Regular cardiac myocyte (primary cell): ENCODE data around the gene SNRNP48. TPM values are rescaled to one million over a fixed set of nuclear protein-coding genes. Genes with fewer than 3 reads are reported as not detected.

Source experiments
- total RNA-seq: library from RNA; depleted of rRNA; stranded (reverse); fragments of >200 nt; gene quantifications from 2 replicates; pipeline ENCODE4 v1.2.3, GENCODE V29; 2014

The SNRNP48 gene
- 12.4 and 13.0 TPM in 2 replicates for total RNA-seq

GRCh38 chr6:7589949-7590917 is at the start of gene SNRNP48:
Gene SNRNP48 (plus strand): TSS chr6:7590198. CDS start chr6:7590258, 60 bp downstream.

DNA sequence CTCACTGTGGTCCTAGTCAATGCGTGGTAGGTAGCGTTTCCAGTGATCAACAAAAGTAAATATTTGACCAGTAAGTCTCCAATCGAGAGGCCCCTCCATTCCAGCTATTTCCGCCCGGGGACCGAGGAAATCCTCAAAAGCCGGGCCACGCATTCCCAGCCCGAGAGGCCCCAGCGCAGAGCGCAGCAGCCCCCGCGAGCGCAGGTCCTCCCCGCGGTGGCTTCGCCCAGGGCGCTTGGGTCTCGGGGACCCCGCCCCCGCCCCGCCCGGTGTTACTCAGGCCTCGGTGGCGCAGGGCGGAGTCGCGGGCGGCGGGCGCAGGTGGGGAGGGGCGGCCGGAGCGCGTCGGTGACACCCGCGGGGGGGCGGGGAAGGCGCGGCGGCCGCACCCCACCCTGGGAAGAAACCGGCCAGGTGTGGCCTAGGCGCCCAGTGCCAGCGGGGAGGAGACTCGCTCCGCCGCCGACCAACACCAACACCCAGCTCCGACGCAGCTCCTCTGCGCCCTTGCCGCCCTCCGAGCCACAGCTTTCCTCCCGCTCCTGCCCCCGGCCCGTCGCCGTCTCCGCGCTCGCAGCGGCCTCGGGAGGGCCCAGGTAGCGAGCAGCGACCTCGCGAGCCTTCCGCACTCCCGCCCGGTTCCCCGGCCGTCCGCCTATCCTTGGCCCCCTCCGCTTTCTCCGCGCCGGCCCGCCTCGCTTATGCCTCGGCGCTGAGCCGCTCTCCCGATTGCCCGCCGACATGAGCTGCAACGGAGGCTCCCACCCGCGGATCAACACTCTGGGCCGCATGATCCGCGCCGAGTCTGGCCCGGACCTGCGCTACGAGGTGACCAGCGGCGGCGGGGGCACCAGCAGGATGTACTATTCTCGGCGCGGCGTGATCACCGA is 48.6 kb upstream of the SNRNP48 start, which contains the start of gene DSP:
Gene DSP, plus strand, starts transcription at position 497 of the 890 bp plus-strand sequence. Its CDS starts 245 bp downstream, at position 742.

Other genes starting within 250 kb of the SNRNP48 start
- gene CAGE1, start 200.5 kb upstream of the SNRNP48 start, total RNA-seq = under 0.01 TPM in 2 replicates
- 15.2 and 27.8 TPM in 2 replicates for gene RIOK1, start 200.4 kb upstream of the SNRNP48 start, total RNA-seq
- 17.4 and 27.3 TPM in 2 replicates for gene DSP, start 48.5 kb upstream of the SNRNP48 start, total RNA-seq
- gene BMP6, start 135.9 kb downstream of the SNRNP48 start, total RNA-seq = 22.0 and 47.4 TPM in 2 replicates